Effector memory CD8-positive, alpha-beta T cell (primary cell): ENCODE results near the gene PRKCQ.
A peak's percentile ranks its signal among the peaks of the same experiment; 100 is the strongest.

ENCODE experiments used
- ATAC-seq: fragments of 150-1000 bp; cut with Tn5 transposase; replicated peaks from 2 replicates; pipeline ENCODE4 v1.10.0; 2021; ENCODE audit warnings: mild to moderate bottlenecking, moderate library complexity
- DNase-seq, 3 experiments: peaks; one replicate each; pipeline ENCODE4 v3.0.0; 2021
- H3K27ac Mint-ChIP-seq, 2 donors: one replicate each; pipeline ENCODE4 v1.8.0; 2022; ENCODE audit warnings: mild to moderate bottlenecking in 2 of 2, mixed read lengths in 2 of 2, moderate library complexity in 2 of 2
- H3K27me3 Mint-ChIP-seq, 2 donors: one replicate each; pipeline ENCODE4 v1.8.0; 2022; ENCODE audit warnings: mixed read lengths in 2 of 2
- H3K36me3 Mint-ChIP-seq: one replicate; pipeline ENCODE4 v1.8.0; 2022; ENCODE audit warnings: mild to moderate bottlenecking, moderate library complexity, mixed read lengths; ENCODE audit not compliant: insufficient read depth
- H3K4me1 Mint-ChIP-seq, 2 donors: one replicate each; pipeline ENCODE4 v1.8.0; 2022; ENCODE audit warnings: low read depth in 2 of 2, mixed read lengths in 2 of 2
- H3K4me3 Mint-ChIP-seq, 2 donors: one replicate each; pipeline ENCODE4 v1.8.0; 2022; ENCODE audit warnings: mild to moderate bottlenecking in 2 of 2, mixed read lengths in 2 of 2, moderate library complexity in 2 of 2
- H3K9me3 Mint-ChIP-seq, 2 donors: one replicate each; pipeline ENCODE4 v1.8.0; 2022; ENCODE audit warnings: mixed read lengths in 2 of 2

The PRKCQ gene

GRCh38 chr10:6558272-6558671 is 21.8 kb downstream of the PRKCQ start:
- H3K36me3 Mint-ChIP-seq, result peaks cover 16% of the 10 kb centered on the region
- peak overlapping the region; percentile 88 to 96 for H3K27ac Mint-ChIP-seq
- H3K27me3 Mint-ChIP-seq, result no peaks in the 10 kb centered on the region
- peak overlapping the region; percentile 76 to 85 for H3K4me3 Mint-ChIP-seq
- DNase-seq (peak in 1 of 3 experiments; percentile 15), ATAC-seq (peak; percentile 83)
- H3K4me1 Mint-ChIP-seq, result peaks cover 67 to 88% of the 10 kb centered on the region in 2 donors
- peaks cover 2 to 8% of the 10 kb centered on the region in 2 donors for H3K9me3 Mint-ChIP-seq

GRCh38 chr10:6553937-6554336 is 26.1 kb downstream of the PRKCQ start:
- Mint-ChIP-seq H3K27ac (peak overlapping the region; percentile 2 to 96), H3K36me3 (peaks cover 15% of the 10 kb centered on the region), H3K27me3 (no peaks in the 10 kb centered on the region), H3K9me3 (peaks cover 2 to 8% of the 10 kb centered on the region in 2 donors), H3K4me3 (peak overlapping the region in 1 of 2 donors; percentile 15), H3K4me1 (peaks cover 67 to 81% of the 10 kb centered on the region in 2 donors)
- DNase-seq (no peak), ATAC-seq (no peak)

- Mint-ChIP-seq H3K4me1 (peaks cover 52 to 66% of the 10 kb centered on the region in 2 donors), H3K4me3 (peak overlapping the region; percentile 80 to 84), H3K9me3 (no peaks in the 10 kb centered on the region), H3K27me3 (no peaks in the 10 kb centered on the region), H3K36me3 (peaks cover 8% of the 10 kb centered on the region), H3K27ac (peak overlapping the region; percentile 99)
- ATAC-seq (peak; percentile 87), DNase-seq (peak in 2 of 3 experiments; percentile 38 to 46)
These were observed 36.6 kb downstream of the PRKCQ start for GRCh38 chr10:6543431-6544005.

GRCh38 chr10:6542999-6543430 is 37.1 kb downstream of the PRKCQ start:
- DNase-seq (peak in 2 of 3 experiments; percentile 31 to 38), ATAC-seq (peak; percentile 70)
- H3K36me3 Mint-ChIP-seq, result peaks cover 8% of the 10 kb centered on the region
- H3K9me3 Mint-ChIP-seq, result no peaks in the 10 kb centered on the region
- no peaks in the 10 kb centered on the region for H3K27me3 Mint-ChIP-seq
- H3K4me3 Mint-ChIP-seq, result peak overlapping the region; percentile 80 to 84
- peaks cover 54 to 70% of the 10 kb centered on the region in 2 donors for H3K4me1 Mint-ChIP-seq
- H3K27ac Mint-ChIP-seq, result peak overlapping the region; percentile 99

GRCh38 chr10:6539833-6540232 is 40.2 kb downstream of the PRKCQ start:
- peak overlapping the region in 1 of 2 donors; percentile 3 for H3K4me3 Mint-ChIP-seq
- H3K9me3 Mint-ChIP-seq, result no peaks in the 10 kb centered on the region
- H3K27me3 Mint-ChIP-seq, result no peaks in the 10 kb centered on the region
- peaks cover 61 to 86% of the 10 kb centered on the region in 2 donors for H3K4me1 Mint-ChIP-seq
- no peak for DNase-seq
- peaks cover 17% of the 10 kb centered on the region for H3K36me3 Mint-ChIP-seq
- peak overlapping the region; percentile 30 to 99 for H3K27ac Mint-ChIP-seq
- no peak for ATAC-seq

GRCh38 chr10:6537770-6538169 is 42.3 kb downstream of the PRKCQ start:
- Mint-ChIP-seq H3K36me3 (peaks cover 15% of the 10 kb centered on the region), H3K27ac (peak overlapping the region; percentile 78 to 89), H3K9me3 (no peaks in the 10 kb centered on the region), H3K4me1 (peaks cover 51 to 76% of the 10 kb centered on the region in 2 donors), H3K27me3 (no peaks in the 10 kb centered on the region), H3K4me3 (no peak overlapping the region)
- no peak for ATAC-seq
- DNase-seq, result no peak

- no peak for ATAC-seq
- Mint-ChIP-seq H3K4me3 (no peak overlapping the region), H3K9me3 (no peaks in the 10 kb centered on the region), H3K36me3 (peaks cover 18% of the 10 kb centered on the region), H3K4me1 (peaks cover 47 to 74% of the 10 kb centered on the region in 2 donors), H3K27me3 (no peaks in the 10 kb centered on the region), H3K27ac (peak overlapping the region; percentile 38 to 78)
- no peak for DNase-seq
These were observed 44.0 kb downstream of the PRKCQ start for GRCh38 chr10:6536102-6536501.

- DNase-seq (no peak), ATAC-seq (no peak)
- H3K36me3 Mint-ChIP-seq, result peaks cover 19% of the 10 kb centered on the region
- no peaks in the 10 kb centered on the region for H3K27me3 Mint-ChIP-seq
- H3K4me3 Mint-ChIP-seq, result no peak overlapping the region
- H3K27ac Mint-ChIP-seq, result peak overlapping the region; percentile 38 to 78
- peaks cover 48 to 75% of the 10 kb centered on the region in 2 donors for H3K4me1 Mint-ChIP-seq
- no peaks in the 10 kb centered on the region for H3K9me3 Mint-ChIP-seq
These were observed 44.8 kb downstream of the PRKCQ start for GRCh38 chr10:6535156-6535764.

- peaks cover 58 to 83% of the 10 kb centered on the region in 2 donors for H3K4me1 Mint-ChIP-seq
- DNase-seq, result no peak
- H3K9me3 Mint-ChIP-seq, result no peaks in the 10 kb centered on the region
- no peak overlapping the region for H3K4me3 Mint-ChIP-seq
- no peaks in the 10 kb centered on the region for H3K27me3 Mint-ChIP-seq
- no peak for ATAC-seq
- peaks cover 22% of the 10 kb centered on the region for H3K36me3 Mint-ChIP-seq
- H3K27ac Mint-ChIP-seq, result peak overlapping the region; percentile 87 to 96
These were observed 47.8 kb downstream of the PRKCQ start for GRCh38 chr10:6532321-6532720.

GRCh38 chr10:6530966-6531365 is 49.1 kb downstream of the PRKCQ start:
- peak; percentile 1 for ATAC-seq
- peak overlapping the region; percentile 87 to 96 for H3K27ac Mint-ChIP-seq
- peaks cover 60 to 83% of the 10 kb centered on the region in 2 donors for H3K4me1 Mint-ChIP-seq
- no peak for DNase-seq
- peak overlapping the region; percentile 81 to 85 for H3K4me3 Mint-ChIP-seq
- H3K9me3 Mint-ChIP-seq, result no peaks in the 10 kb centered on the region
- H3K27me3 Mint-ChIP-seq, result no peaks in the 10 kb centered on the region
- H3K36me3 Mint-ChIP-seq, result peaks cover 18% of the 10 kb centered on the region

- H3K27me3 Mint-ChIP-seq, result no peaks in the 10 kb centered on the region
- H3K36me3 Mint-ChIP-seq, result peaks cover 21% of the 10 kb centered on the region
- peaks cover 60 to 84% of the 10 kb centered on the region in 2 donors for H3K4me1 Mint-ChIP-seq
- peak; percentile 97 for ATAC-seq
- H3K4me3 Mint-ChIP-seq, result peak overlapping the region; percentile 81 to 85
- DNase-seq, result peak; percentile 70 to 76 (median 75)
- H3K27ac Mint-ChIP-seq, result peak overlapping the region; percentile 87 to 96
- H3K9me3 Mint-ChIP-seq, result no peaks in the 10 kb centered on the region
These were observed 49.8 kb downstream of the PRKCQ start for GRCh38 chr10:6530211-6530840.

- H3K4me3 Mint-ChIP-seq, result peak overlapping the region; percentile 53 to 85
These were observed 51.7 kb downstream of the PRKCQ start for GRCh38 chr10:6528198-6528950.

GRCh38 chr10:6525599-6526165 is 54.4 kb downstream of the PRKCQ start:
- DNase-seq (no peak), ATAC-seq (no peak)
- H3K4me1 Mint-ChIP-seq, result peaks cover 59 to 88% of the 10 kb centered on the region in 2 donors
- peaks cover 28% of the 10 kb centered on the region for H3K36me3 Mint-ChIP-seq
- H3K4me3 Mint-ChIP-seq, result peak overlapping the region in 1 of 2 donors; percentile 4
- H3K27ac Mint-ChIP-seq, result peak overlapping the region; percentile 44 to 96
- no peaks in the 10 kb centered on the region for H3K27me3 Mint-ChIP-seq
- no peaks in the 10 kb centered on the region for H3K9me3 Mint-ChIP-seq

More at GRCh38 chr10:6528198-6528950, 51.7 kb downstream of the PRKCQ start:
- Mint-ChIP-seq H3K9me3 (no peaks in the 10 kb centered on the region), H3K27me3 (no peaks in the 10 kb centered on the region), H3K36me3 (peaks cover 34% of the 10 kb centered on the region), H3K4me1 (peaks cover 68 to 92% of the 10 kb centered on the region in 2 donors), H3K27ac (peak overlapping the region; percentile 87 to 96)
- DNase-seq (no peak), ATAC-seq (no peak)
